ENCODE measurements around the gene ASB18.
"Not testable (repeated sequence)": the region's sequence is repeated elsewhere in the genome, so short reads cannot be mapped to it uniquely, and the experiment has no call there.

The ASB18 gene

DNA sequence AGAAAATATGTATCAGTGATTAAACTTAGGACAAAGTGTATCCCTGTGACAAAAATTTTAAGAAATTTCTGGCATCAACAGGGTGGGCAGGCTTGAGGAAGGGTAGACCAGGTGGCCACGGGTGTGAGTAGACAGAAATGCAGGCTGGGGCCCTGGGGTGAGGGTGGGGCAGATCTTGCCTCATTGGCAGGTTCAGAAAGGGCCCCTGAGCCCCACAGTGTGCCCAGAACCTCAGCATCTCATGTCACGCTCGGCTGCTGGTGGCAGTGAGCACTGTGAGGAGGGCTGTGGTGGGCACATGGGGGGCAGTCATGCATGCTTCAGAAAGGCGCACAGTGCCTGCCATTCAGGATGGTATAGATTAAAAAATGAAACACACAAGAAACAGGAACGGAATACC lies 7.6 kb upstream of the ASB18 start:
- H3K4me3 ChIP-seq (ENCODE audit: low read length), result no peak overlapping the region
- H3K9me2 ChIP-seq (replicated peaks; ENCODE audit: control insufficient read depth, low read length), result no peaks in the 10 kb centered on the region
- H3F3A ChIP-seq (ENCODE audit: control insufficient read depth, insufficient read depth), result no peaks in the 10 kb centered on the region
- no peaks in the 10 kb centered on the region for H3K4me1 ChIP-seq (ENCODE audit: control insufficient read depth, low read length)
- no peak overlapping the region for H3K4me2 ChIP-seq (ENCODE audit: low read length)
- TF ChIP-seq, protein P1, sequence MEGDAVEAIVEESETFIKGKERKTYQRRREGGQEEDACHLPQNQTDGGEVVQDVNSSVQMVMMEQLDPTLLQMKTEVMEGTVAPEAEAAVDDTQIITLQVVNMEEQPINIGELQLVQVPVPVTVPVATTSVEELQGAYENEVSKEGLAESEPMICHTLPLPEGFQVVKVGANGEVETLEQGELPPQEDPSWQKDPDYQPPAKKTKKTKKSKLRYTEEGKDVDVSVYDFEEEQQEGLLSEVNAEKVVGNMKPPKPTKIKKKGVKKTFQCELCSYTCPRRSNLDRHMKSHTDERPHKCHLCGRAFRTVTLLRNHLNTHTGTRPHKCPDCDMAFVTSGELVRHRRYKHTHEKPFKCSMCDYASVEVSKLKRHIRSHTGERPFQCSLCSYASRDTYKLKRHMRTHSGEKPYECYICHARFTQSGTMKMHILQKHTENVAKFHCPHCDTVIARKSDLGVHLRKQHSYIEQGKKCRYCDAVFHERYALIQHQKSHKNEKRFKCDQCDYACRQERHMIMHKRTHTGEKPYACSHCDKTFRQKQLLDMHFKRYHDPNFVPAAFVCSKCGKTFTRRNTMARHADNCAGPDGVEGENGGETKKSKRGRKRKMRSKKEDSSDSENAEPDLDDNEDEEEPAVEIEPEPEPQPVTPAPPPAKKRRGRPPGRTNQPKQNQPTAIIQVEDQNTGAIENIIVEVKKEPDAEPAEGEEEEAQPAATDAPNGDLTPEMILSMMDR (IDR thresholded peaks at IDR 0.05; ENCODE audit: low read depth, low read length, poor library complexity, severe bottlenecking), result no peak
- TF ChIP-seq EZH2phosphoT487 (IDR thresholded peaks at IDR 0.05; ENCODE audit: borderline replicate concordance, low read length), result no peak
- no peak overlapping the region for H3K27ac ChIP-seq (ENCODE audit: low read depth, low read length)
- H4K20me1 ChIP-seq (ENCODE audit: control insufficient read depth, insufficient read depth, low read depth, low read length), result no peaks in the 10 kb centered on the region
- H3K9me3 ChIP-seq (ENCODE audit: control insufficient read depth, insufficient read depth, low read length), result peaks cover 11% of the 10 kb centered on the region; the same call in 1 of the 2 replicates
- no peaks in the 10 kb centered on the region for H3K27me3 ChIP-seq (ENCODE audit: control insufficient read depth, low read length)
- no peaks in the 10 kb centered on the region for H3K79me2 ChIP-seq (ENCODE audit: control insufficient read depth, low read length)
- no peaks in the 10 kb centered on the region for H3K36me3 ChIP-seq (ENCODE audit: control insufficient read depth, low read length)

DNA sequence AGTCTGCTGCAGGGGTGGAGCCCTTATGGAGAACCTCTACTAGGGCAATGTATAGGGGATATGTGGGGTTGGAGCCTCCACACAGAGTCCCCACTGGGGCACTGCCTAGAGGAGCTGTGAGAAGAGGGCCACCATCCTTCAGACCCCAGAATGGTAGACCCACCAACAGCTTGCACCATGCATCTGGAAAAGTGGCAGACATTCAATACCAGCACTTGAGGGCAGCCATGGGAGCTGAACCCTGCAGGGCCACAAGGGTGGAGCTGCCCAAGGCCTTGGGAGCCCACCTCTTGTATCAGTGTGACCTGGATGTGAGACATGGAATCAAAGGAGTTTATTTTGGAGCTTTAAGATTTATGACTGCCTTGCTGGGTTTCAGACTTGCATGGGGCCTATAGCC lies 5.7 kb upstream of the ASB18 start:
- not testable (repeated sequence) for H3K4me2 ChIP-seq (ENCODE audit: low read length); H3K79me2 ChIP-seq (ENCODE audit: control insufficient read depth, low read length); H3K4me1 ChIP-seq (ENCODE audit: control insufficient read depth, low read length); H4K20me1 ChIP-seq (ENCODE audit: control insufficient read depth, insufficient read depth, low read depth, low read length); H3K9me2 ChIP-seq (replicated peaks; ENCODE audit: control insufficient read depth, low read length); H3K27ac ChIP-seq (ENCODE audit: low read depth, low read length); H3K27me3 ChIP-seq (ENCODE audit: control insufficient read depth, low read length); H3K36me3 ChIP-seq (ENCODE audit: control insufficient read depth, low read length); H3F3A ChIP-seq (ENCODE audit: control insufficient read depth, insufficient read depth); H3K4me3 ChIP-seq (ENCODE audit: low read length)
- H3K9me3 ChIP-seq (ENCODE audit: control insufficient read depth, insufficient read depth, low read length), result peaks cover 11% of the 10 kb centered on the region; the same call in 1 of the 2 replicates

DNA sequence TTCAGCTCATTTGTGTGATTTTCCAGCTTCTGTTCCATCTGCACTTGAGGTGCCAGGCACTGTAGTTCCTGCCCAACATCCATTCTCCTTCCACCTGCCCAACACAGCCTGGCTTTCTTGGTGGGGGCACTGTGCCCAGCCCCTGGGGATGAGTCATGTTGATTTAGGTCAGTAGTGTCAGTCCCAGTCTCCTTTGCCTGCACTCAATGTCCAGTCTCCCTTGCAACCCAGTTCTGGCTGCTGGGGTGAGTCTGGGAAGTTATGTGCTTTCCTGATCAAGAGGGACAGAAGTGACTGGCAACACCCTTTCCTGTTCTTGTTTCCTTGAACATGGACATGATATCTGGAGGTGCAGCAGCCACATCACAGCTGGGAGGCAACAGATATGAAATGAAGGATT lies 1.5 kb upstream of the ASB18 start:
- Histone ChIP-seq H3K27me3 (ENCODE audit: control insufficient read depth, low read length) (no peaks in the 10 kb centered on the region), H3K36me3 (ENCODE audit: control insufficient read depth, low read length) (no peaks in the 10 kb centered on the region), H3F3A (ENCODE audit: control insufficient read depth, insufficient read depth) (no peaks in the 10 kb centered on the region), H3K4me1 (ENCODE audit: control insufficient read depth, low read length) (no peaks in the 10 kb centered on the region), H3K4me3 (ENCODE audit: low read length) (no peak overlapping the region), H3K27ac (ENCODE audit: low read depth, low read length) (no peak overlapping the region), H3K9me2 (replicated peaks; ENCODE audit: control insufficient read depth, low read length) (no peaks in the 10 kb centered on the region), H3K9me3 (ENCODE audit: control insufficient read depth, insufficient read depth, low read length) (peaks cover 10% of the 10 kb centered on the region; the same call in 1 of the 2 replicates), H4K20me1 (ENCODE audit: control insufficient read depth, insufficient read depth, low read depth, low read length) (no peaks in the 10 kb centered on the region), H3K4me2 (ENCODE audit: low read length) (no peak overlapping the region), H3K79me2 (ENCODE audit: control insufficient read depth, low read length) (no peaks in the 10 kb centered on the region)
- no peak for TF ChIP-seq EZH2phosphoT487 (IDR thresholded peaks at IDR 0.05; ENCODE audit: borderline replicate concordance, low read length)

DNA sequence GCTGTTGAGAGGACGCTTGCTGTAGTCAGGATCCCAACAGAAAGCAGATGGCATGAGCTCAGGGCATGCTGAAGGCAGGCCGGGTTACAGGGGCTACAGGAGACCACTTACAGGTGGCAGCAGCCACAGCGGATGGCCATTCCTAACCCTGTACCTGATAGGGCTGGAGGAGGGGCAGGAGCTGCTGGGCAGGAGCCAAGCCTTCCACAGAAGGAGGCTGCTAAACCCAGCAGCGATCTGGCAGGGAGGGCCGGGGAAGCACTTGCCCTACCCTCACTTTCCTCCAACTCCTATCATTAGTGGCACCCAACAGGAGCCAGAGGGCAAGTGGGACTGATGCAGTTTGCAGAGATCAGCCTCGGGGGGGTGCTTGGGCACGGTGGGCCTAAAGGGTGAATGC lies 2.0 kb downstream of the ASB18 start:
- Histone ChIP-seq H3K4me3 (ENCODE audit: low read length) (no peak overlapping the region), H3K4me1 (ENCODE audit: control insufficient read depth, low read length) (no peaks in the 10 kb centered on the region), H3K27ac (ENCODE audit: low read depth, low read length) (no peak overlapping the region), H3K36me3 (ENCODE audit: control insufficient read depth, low read length) (no peaks in the 10 kb centered on the region), H4K20me1 (ENCODE audit: control insufficient read depth, insufficient read depth, low read depth, low read length) (no peaks in the 10 kb centered on the region), H3K9me3 (ENCODE audit: control insufficient read depth, insufficient read depth, low read length) (no peaks in the 10 kb centered on the region), H3K27me3 (ENCODE audit: control insufficient read depth, low read length) (no peaks in the 10 kb centered on the region), H3F3A (ENCODE audit: control insufficient read depth, insufficient read depth) (no peaks in the 10 kb centered on the region), H3K9me2 (replicated peaks; ENCODE audit: control insufficient read depth, low read length) (no peaks in the 10 kb centered on the region), H3K79me2 (ENCODE audit: control insufficient read depth, low read length) (no peaks in the 10 kb centered on the region), H3K4me2 (ENCODE audit: low read length) (no peak overlapping the region)
- no peak for TF ChIP-seq EZH2phosphoT487 (IDR thresholded peaks at IDR 0.05; ENCODE audit: borderline replicate concordance, low read length)

DNA sequence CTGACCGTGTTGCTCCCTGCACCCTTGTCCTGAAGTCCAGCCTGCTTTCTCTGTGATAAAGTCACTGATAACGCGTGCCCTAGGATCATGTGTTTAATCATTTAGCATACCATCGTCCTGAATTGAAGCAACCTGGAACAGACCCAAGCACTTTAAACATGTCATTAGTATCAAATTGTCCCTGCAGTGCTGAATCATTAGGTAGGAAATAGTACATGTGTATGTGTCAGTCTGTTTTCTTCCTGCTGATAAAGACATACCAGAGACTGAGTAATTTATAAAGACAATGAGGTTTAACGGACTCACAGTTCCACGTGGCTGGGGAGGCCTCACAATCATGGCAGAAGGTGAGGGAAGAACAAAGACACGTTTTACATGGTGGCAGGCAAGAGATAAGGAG lies 2.8 kb downstream of the ASB18 start:
- no peak overlapping the region for H3K4me3 ChIP-seq (ENCODE audit: low read length)
- H3K9me3 ChIP-seq (ENCODE audit: control insufficient read depth, insufficient read depth, low read length), result no peaks in the 10 kb centered on the region
- H3F3A ChIP-seq (ENCODE audit: control insufficient read depth, insufficient read depth), result no peaks in the 10 kb centered on the region
- no peaks in the 10 kb centered on the region for H3K4me1 ChIP-seq (ENCODE audit: control insufficient read depth, low read length)
- H3K27me3 ChIP-seq (ENCODE audit: control insufficient read depth, low read length), result no peaks in the 10 kb centered on the region
- H4K20me1 ChIP-seq (ENCODE audit: control insufficient read depth, insufficient read depth, low read depth, low read length), result no peaks in the 10 kb centered on the region
- H3K36me3 ChIP-seq (ENCODE audit: control insufficient read depth, low read length), result no peaks in the 10 kb centered on the region
- H3K9me2 ChIP-seq (replicated peaks; ENCODE audit: control insufficient read depth, low read length), result no peaks in the 10 kb centered on the region
- no peaks in the 10 kb centered on the region for H3K79me2 ChIP-seq (ENCODE audit: control insufficient read depth, low read length)
- TF ChIP-seq, protein P1 (IDR thresholded peaks at IDR 0.05; ENCODE audit: low read depth, low read length, poor library complexity, severe bottlenecking), result no peak
- no peak for TF ChIP-seq EZH2phosphoT487 (IDR thresholded peaks at IDR 0.05; ENCODE audit: borderline replicate concordance, low read length)
- no peak overlapping the region for H3K4me2 ChIP-seq (ENCODE audit: low read length)
- no peak overlapping the region for H3K27ac ChIP-seq (ENCODE audit: low read depth, low read length)
